COLO668 (cell line): ENCODE data around the gene COL23A1.

Experiments
- DNase-seq: peaks from one replicate; lab custom pipeline; 2025; ENCODE audit not compliant: unreplicated experiment; lab: John Stamatoyannopoulos, UW

The COL23A1 gene

DNA sequence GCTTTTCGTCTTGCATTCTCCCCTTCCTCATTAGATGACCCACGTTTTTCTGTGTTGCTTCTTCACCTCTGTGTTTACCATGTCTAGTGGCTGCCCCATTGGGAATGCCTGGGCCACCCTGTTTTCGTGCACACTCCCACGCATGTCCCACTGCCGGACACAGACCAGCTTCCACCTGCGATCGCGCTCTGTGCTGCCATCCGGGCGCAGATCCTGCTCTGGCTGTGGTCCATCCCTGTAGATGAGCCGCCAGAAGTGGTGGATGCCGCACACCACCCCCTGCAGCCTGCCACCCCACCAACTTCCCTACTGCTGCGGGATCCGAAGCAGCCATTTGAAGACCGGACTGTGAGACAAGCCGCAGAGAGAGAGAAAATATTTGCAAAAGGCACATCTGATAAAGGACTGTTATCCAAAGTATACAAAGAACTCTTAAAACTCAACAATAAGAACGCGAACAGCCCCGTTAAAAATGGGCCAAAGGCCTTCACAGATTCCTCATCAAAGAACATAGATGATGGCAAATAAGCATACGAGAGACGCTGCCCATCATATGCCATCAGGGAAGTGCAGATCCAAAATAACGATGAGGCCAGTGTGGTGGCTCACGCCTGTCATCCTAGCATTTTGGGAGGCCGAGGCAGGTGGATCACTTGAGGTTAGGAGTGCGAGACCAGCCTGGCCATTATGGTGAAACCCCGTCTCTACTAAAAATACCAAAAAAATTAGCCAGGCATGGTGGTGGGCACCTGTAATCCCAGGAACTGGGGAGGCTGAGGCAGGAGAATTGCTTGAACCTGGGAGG, 163.7 kb downstream of the COL23A1 start:
- DNase-seq: no peak

GRCh38 chr5:178425621-178426068, 164.5 kb downstream of the COL23A1 start:
- no peak for DNase-seq

- DNase-seq: no peak
Observed at GRCh38 chr5:178424810-178425177, 165.4 kb downstream of the COL23A1 start.

- no peak for DNase-seq
Observed at GRCh38 chr5:178423901-178424809, 166.0 kb downstream of the COL23A1 start.

DNA sequence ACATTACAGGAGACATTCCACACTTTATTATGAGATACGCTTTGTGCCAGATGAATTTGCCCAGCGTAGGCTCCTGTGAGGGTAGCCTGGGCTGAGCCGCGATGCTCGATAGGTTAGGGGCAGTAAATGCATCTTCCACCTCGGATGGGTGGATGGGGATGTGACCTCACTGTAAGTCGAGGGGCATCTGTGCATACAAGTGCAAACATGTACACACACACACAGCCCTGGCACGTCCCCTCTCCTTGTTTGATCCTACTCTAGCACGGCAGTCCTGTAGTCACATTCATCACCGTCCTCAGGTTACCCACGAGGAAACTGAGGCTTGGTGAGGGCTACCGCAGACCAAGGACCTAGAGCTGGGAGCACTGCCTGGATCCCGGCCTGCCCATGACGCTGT, 166.8 kb downstream of the COL23A1 start:
- no peak for DNase-seq

DNA sequence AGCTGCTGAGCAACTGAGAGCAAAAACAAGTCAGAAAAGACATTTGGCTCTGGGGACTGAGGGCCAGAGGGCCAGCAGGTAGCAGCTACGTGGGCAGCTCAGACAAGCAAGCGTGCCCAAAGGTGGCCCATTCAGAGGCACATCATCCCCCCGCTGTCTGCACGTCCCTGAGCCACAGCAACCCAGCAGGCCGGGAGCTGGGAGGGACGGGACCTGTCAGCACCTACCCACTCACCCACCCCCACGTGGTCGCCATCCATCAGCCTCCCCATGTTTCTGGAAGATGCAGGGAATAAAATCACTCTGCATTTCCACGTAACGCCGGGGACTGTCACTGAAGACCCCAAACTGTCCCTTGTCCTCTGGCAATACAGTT, 167.8 kb downstream of the COL23A1 start:
- DNase-seq: no peak

DNA sequence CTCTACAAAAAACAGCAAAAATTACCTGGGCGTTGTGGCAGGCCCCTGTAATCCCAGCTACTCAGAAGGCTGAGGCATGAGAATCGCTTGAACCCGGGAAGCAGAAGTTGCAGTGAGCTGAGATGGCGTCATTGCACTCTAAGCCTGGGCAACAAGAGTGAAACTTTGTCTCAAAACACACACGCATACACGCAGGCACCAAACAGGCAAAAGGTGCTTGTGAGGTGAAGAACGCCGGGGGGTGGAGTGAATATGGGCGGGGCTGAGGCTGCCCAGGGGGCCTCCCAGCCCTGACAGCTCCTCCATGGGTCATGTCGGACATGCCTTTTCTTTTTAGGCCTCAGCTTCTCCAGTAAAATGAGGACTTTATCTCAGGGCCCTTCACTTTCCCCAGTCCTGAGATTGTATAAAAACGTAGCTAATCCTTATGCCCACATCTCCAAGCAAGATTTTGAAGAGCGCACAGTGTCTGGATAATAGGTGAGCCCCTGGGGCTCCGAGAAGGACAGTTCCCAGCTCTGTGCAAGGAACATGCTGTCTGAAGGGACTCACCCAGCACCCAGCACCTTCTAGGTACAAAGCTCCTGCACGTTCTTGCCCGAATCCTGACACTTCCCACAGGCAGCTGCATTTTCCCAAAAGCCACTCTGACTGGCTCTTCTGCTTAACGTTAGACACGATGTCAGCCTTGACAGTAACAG, 168.3 kb downstream of the COL23A1 start:
- DNase-seq: no peak

- no peak for DNase-seq
Observed at GRCh38 chr5:178421128-178421527, 169.1 kb downstream of the COL23A1 start.

DNA sequence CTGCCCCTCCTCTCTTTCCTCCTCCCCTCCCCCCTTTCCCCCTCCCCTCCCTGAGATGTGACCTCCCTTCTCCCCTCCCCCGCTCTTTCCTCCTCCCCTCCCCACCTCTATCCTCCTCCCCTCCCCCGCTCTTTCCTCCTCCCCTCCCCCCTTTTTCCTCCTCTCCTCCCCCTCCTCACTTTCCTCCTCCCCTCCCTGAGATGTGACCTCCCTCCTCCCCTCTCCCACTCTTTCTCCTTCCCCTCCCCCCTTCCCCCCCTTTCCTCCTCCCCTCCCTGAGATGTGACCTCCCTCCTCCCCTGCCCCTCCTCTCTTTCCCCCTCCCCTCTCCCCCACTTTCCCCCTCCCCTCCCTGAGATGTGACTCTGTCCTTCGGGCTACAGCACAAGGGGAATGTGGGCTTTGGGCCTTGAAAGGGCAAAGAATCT, 169.8 kb downstream of the COL23A1 start:
- no peak for DNase-seq

- no peak for DNase-seq
Observed at GRCh38 chr5:178419651-178420050, 170.5 kb downstream of the COL23A1 start.

- no peak for DNase-seq
Observed at GRCh38 chr5:178419196-178419595, 171.0 kb downstream of the COL23A1 start.

GRCh38 chr5:178418471-178419010, 171.7 kb downstream of the COL23A1 start:
- DNase-seq: no peak

GRCh38 chr5:178418031-178418430, 172.2 kb downstream of the COL23A1 start:
- DNase-seq: no peak

DNA sequence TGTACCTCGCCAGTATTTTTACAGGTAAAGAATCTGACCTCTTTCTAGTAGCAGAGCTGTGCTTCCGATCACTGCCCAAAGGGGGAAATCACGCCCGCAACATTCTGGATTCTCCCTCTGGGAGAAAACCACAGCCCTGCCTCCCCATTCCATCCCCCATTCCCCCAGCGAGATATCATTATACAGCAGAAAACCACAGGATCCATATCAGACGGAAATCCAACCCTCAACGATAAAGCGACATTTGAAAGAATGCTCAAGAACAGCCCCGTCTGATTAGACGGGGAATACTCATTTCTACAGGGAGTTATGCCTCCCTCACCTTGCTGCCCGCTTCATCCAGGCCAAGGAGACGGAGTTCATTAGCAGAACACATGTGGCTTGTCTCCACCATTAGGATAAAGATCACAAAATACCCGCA, 172.8 kb downstream of the COL23A1 start:
- no peak for DNase-seq

DNA sequence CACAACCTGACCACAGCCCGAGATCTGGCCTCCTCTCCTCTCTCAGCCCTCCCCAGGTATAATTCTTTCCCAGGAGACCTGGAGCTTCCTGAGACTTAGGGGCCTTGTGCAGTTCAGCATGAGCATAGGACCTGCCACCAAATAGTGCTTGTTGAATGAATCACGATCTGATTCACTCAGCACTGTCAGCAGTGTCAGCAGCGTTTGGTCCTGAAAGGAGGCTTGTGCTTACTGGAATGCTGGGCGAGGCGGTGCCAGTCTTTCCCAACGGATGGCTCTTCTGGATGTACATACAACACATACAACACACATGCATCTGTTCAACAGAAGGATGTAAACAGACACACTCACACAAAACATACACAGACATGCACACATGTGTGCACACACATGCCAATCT, 173.3 kb downstream of the COL23A1 start:
- no peak for DNase-seq

DNA sequence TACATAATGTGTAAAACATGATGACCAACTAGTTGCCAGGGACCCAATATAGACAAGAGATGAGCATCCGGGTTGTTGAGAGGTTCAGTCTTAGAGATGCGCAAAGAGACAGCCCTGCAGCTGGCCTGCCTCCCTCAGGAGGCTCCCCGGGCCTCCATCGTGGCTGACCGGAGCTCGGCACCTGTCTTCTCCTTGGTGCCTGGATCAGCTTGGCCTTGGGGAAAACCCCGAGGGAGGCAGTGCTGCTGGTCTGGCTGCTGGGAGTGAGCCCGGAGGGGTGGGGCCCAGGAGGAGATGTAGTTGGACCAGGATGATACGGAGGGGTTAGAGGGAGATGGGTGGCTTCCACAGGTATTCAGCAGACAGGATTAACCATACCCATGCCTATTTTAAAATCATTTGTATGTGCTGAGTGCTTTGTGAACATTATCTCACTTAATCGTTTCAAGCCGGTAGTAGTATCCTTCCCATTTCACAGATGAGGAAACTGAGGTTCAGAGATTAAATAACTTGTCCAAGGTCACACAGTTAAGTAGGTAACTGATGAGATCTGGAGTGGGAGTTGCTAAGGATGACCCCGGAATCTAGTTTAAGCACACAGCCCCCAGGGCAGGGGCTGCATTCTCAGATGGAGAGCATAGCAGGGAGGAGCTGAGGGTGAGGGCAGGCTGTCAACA, 173.8 kb downstream of the COL23A1 start:
- DNase-seq: no peak

GRCh38 chr5:178415353-178415752, 174.8 kb downstream of the COL23A1 start:
- no peak for DNase-seq

DNA sequence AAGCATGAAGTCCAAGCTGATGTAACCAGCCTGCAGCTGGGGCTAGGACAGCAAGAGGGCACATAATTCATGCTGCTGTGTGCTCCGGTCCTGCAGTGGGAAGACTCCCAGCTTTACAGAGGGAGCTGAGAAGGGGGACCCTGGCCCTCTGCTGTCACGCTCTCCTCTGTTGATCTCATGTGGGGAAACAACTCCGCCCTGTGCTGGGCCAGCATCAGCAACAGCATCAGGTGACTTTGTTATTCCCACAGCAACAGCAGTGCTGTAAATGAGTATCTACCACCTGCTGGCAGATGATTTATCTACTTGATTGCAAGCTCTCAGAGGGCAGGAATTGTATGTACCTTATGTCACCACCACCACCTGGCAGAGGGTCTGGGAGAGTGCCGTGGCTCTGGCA, 176.2 kb downstream of the COL23A1 start:
- DNase-seq: no peak

DNA sequence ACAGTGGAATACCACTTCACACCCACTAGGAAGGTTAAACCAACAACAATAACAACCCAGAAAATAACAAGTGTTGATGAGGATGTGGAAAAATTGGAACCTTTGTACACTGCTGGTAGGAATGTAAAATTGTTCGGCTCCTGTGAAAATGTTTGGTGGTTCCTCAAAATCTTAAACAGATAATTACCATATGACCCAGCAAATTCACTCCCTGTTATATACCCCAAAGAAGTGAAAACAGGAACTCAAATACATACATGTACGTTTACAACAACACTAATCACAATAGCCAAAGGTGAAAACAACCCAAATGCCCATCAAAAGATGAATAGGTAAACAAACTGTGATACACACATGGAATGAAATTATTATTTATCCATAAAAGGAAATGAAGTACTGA, 179.1 kb downstream of the COL23A1 start:
- no peak for DNase-seq

- no peak for DNase-seq
Observed at GRCh38 chr5:178407646-178408045, 182.5 kb downstream of the COL23A1 start.

- DNase-seq: no peak
Observed at GRCh38 chr5:178404987-178405386, 185.2 kb downstream of the COL23A1 start.
